CD4-positive, alpha-beta T cell (primary cell): ENCODE measurements around the gene AFAP1. TPM values are rescaled to one million over a fixed set of nuclear protein-coding genes. Genes with fewer than 3 reads are reported as not detected.

Experiments
- ATAC-seq: fragments of 200-7000 bp; cut with Tn5 transposase; one replicate; pipeline ENCODE4 v1.10.0; 2022; ENCODE audit warnings: mild to moderate bottlenecking; ENCODE audit not compliant: poor library complexity
- CTCF ChIA-PET: fragments of 350-600 bp; sonication (Branson Sonifier 250); formaldehyde crosslinking; loops from one replicate; lab custom pipeline; 2021; ENCODE audit warnings: antibody characterized with exemption, inconsistent platforms; lab: Charles Lee
- POLR2A ChIA-PET: fragments of 350-600 bp; sonication (Branson Sonifier 250); formaldehyde crosslinking; loops from one replicate; lab custom pipeline; 2021; ENCODE audit warnings: antibody characterized with exemption, inconsistent platforms; lab: Charles Lee
- DNase-seq, 14 experiments: peaks; one replicate each; pipeline ENCODE4 v3.0.0-alpha.2; 2013 to 2020; ENCODE audit warnings: mixed read lengths in 2 of 14
- H3K27ac ChIP-seq, 2 donors: one replicate each; pipeline versions ENCODE4 v1.5.1 to v1.7.0; 2013; ENCODE audit warnings: low read length in 2 of 2, low read depth in 1 of 2, mild to moderate bottlenecking in 1 of 2
- H3K27me3 ChIP-seq, 2 experiments: 1 replicate in 1 of 2; 2 replicates in 1 of 2; pipeline versions ENCODE4 v1.6.1 to v1.7.0; 2013; ENCODE audit warnings: low read length in 2 of 2, control low read depth in 1 of 2, mild to moderate bottlenecking in 1 of 2, moderate library complexity in 1 of 2; ENCODE audit not compliant: insufficient read depth in 2 of 2, control insufficient read depth in 1 of 2
- H3K36me3 ChIP-seq: one replicate; pipeline ENCODE4 v1.6.1; 2013; ENCODE audit warnings: low read length, control low read depth; ENCODE audit not compliant: insufficient read depth
- H3K4me1 ChIP-seq: one replicate; pipeline ENCODE4 v1.6.1; 2013; ENCODE audit warnings: low read length, control low read depth; ENCODE audit not compliant: insufficient read depth
- H3K4me3 ChIP-seq: one replicate; pipeline ENCODE4 v1.5.1; 2013; ENCODE audit warnings: mild to moderate bottlenecking, low read length, moderate library complexity
- H3K9me3 ChIP-seq, 2 experiments: 1 replicate in 1 of 2; 2 replicates in 1 of 2; pipeline versions ENCODE4 v1.6.1 to v1.7.0; 2013; ENCODE audit warnings: low read length in 2 of 2, mild to moderate bottlenecking in 2 of 2, control low read depth in 1 of 2, moderate library complexity in 1 of 2; ENCODE audit not compliant: control insufficient read depth in 1 of 2, insufficient read depth in 1 of 2
- H3K27ac Mint-ChIP-seq: one replicate; pipeline ENCODE4 v1.8.0; 2020; ENCODE audit warnings: mixed read lengths
- H3K27me3 Mint-ChIP-seq: one replicate; pipeline ENCODE4 v1.8.0; 2021; ENCODE audit warnings: mixed read lengths
- H3K36me3 Mint-ChIP-seq: one replicate; pipeline ENCODE4 v1.8.0; 2021; ENCODE audit warnings: low read depth, mixed read lengths
- H3K4me1 Mint-ChIP-seq: one replicate; pipeline ENCODE4 v1.8.0; 2021; ENCODE audit warnings: low read depth, mixed read lengths
- H3K4me3 Mint-ChIP-seq: one replicate; pipeline ENCODE4 v1.8.0; 2020; ENCODE audit warnings: mild to moderate bottlenecking, mixed read lengths
- H3K9me3 Mint-ChIP-seq: one replicate; pipeline ENCODE4 v1.8.0; 2020; ENCODE audit warnings: mixed read lengths
- CTCF ChIP-seq: fragments of 200-600 bp; IDR thresholded peaks from one replicate; pipeline ENCODE4 v1.8.0; 2022; ENCODE audit warnings: antibody characterized with exemption, mild to moderate bottlenecking
- intact Hi-C, 2 experiments: fragments of 100-400 bp; cut with DNase I in 1 of 2; cut with micrococcal nuclease in 1 of 2; formaldehyde crosslinking; loops; one replicate each; pipeline versions ENCODE4 v1.15.1 to v1.9.0; 2023 to 2025; cut with DNase I, micrococcal nuclease
- total RNA-seq, 174 experiments: library from RNA in 2 of 174; stranded (reverse) in 2 of 174; gene quantifications; one replicate each; pipeline ENCODE4 v1.2.3 and lab custom pipeline; 2021 to 2026

AFAP1 gene
- total RNA-seq, 2 experiments from 2014 or later: 9.8 to 10.9 TPM

- no peak for TF ChIP-seq CTCF
- ChIA-PET CTCF (no interaction called here), POLR2A (interaction anchor here (0.8 kb wide), 1 partner anchor 705 kb away, joined by 3 read pairs; no protein-coding TSS in a partner anchor)
- DNase-seq: no peak
- ATAC-seq: no peak
- H3K36me3 ChIP-seq: peaks cover 11% of the 10 kb centered on the region
- no peak overlapping the region for H3K4me3 ChIP-seq
- intact Hi-C loops: no loop called here
- H3K27me3 ChIP-seq: no peaks in the 10 kb centered on the region
- Mint-ChIP-seq H3K27me3 (no peaks in the 10 kb centered on the region), H3K4me1 (no peaks in the 10 kb centered on the region), H3K27ac (no peak overlapping the region), H3K36me3 (peaks cover 60% of the 10 kb centered on the region), H3K9me3 (no peaks in the 10 kb centered on the region), H3K4me3 (no peak overlapping the region)
- no peaks in the 10 kb centered on the region for H3K4me1 ChIP-seq
- no peaks in the 10 kb centered on the region for H3K9me3 ChIP-seq
- H3K27ac ChIP-seq: no peak overlapping the region
Observed at GRCh38 chr4:7812921-7813320, 126.7 kb downstream of the AFAP1 start.

- ChIA-PET POLR2A (no interaction called here), CTCF (no interaction called here)
- no peaks in the 10 kb centered on the region for H3K27me3 Mint-ChIP-seq
- peaks cover 60% of the 10 kb centered on the region for H3K36me3 Mint-ChIP-seq
- DNase-seq: no peak
- Histone ChIP-seq H3K36me3 (peaks cover 13% of the 10 kb centered on the region), H3K4me1 (no peaks in the 10 kb centered on the region), H3K9me3 (no peaks in the 10 kb centered on the region), H3K27me3 (no peaks in the 10 kb centered on the region), H3K27ac (no peak overlapping the region), H3K4me3 (no peak overlapping the region)
- intact Hi-C loops: no loop called here
- no peaks in the 10 kb centered on the region for H3K4me1 Mint-ChIP-seq
- TF ChIP-seq CTCF: no peak
- H3K4me3 Mint-ChIP-seq: no peak overlapping the region
- H3K27ac Mint-ChIP-seq: no peak overlapping the region
- no peak for ATAC-seq
- no peaks in the 10 kb centered on the region for H3K9me3 Mint-ChIP-seq
Observed at GRCh38 chr4:7812231-7812857, 127.3 kb downstream of the AFAP1 start.

- Histone ChIP-seq H3K27me3 (no peaks in the 10 kb centered on the region), H3K36me3 (peaks cover 13% of the 10 kb centered on the region), H3K4me3 (no peak overlapping the region), H3K27ac (no peak overlapping the region), H3K9me3 (no peaks in the 10 kb centered on the region), H3K4me1 (no peaks in the 10 kb centered on the region)
- ChIA-PET CTCF (no interaction called here), POLR2A (no interaction called here)
- no peaks in the 10 kb centered on the region for H3K9me3 Mint-ChIP-seq
- ATAC-seq: no peak
- H3K36me3 Mint-ChIP-seq: peaks cover 55% of the 10 kb centered on the region
- TF ChIP-seq CTCF: no peak
- H3K27me3 Mint-ChIP-seq: no peaks in the 10 kb centered on the region
- DNase-seq: no peak
- intact Hi-C loops: no loop called here
- H3K4me1 Mint-ChIP-seq: no peaks in the 10 kb centered on the region
- H3K4me3 Mint-ChIP-seq: no peak overlapping the region
- H3K27ac Mint-ChIP-seq: no peak overlapping the region
Observed at GRCh38 chr4:7811536-7812191, 128.0 kb downstream of the AFAP1 start.
